RWPE2 (cell line): ENCODE measurements around the gene MCRIP1.

Experiments
- ATAC-seq: fragments of 200-7000 bp; cut with Tn5 transposase; 3 replicates; pipeline ENCODE4 v1.9.1; 2021; ENCODE audit warnings: low read depth
- DNase-seq: peaks from one replicate; pipeline ENCODE4 v3.0.0-alpha.2; 2020; ENCODE audit warnings: low spot score
- H3K27ac ChIP-seq: fragments of 450-650 bp; 2 replicates; pipeline ENCODE4 v1.5.1; 2017; ENCODE audit warnings: mild to moderate bottlenecking; ENCODE audit not compliant: poor library complexity, severe bottlenecking
- H3K27me3 ChIP-seq: fragments of 250-450 bp; sonication (Bioruptor Pico); 2 replicates; pipeline ENCODE4 v1.5.1; 2021; ENCODE audit warnings: mild to moderate bottlenecking, moderate library complexity; ENCODE audit not compliant: insufficient read depth, poor library complexity, severe bottlenecking
- H3K36me3 ChIP-seq: fragments of 250-450 bp; sonication (Bioruptor Pico); 2 replicates; pipeline ENCODE4 v1.5.1; 2020; ENCODE audit warnings: low read depth, mild to moderate bottlenecking, moderate library complexity
- H3K4me1 ChIP-seq: fragments of 250-450 bp; sonication (Bioruptor Pico); 2 replicates; pipeline ENCODE4 v1.5.1; 2021; ENCODE audit warnings: mild to moderate bottlenecking, moderate library complexity; ENCODE audit not compliant: insufficient read depth, poor library complexity, severe bottlenecking
- H3K4me3 ChIP-seq: fragments of 250-450 bp; sonication (Bioruptor Pico); 2 replicates; pipeline ENCODE4 v1.5.1; 2021; ENCODE audit warnings: mild to moderate bottlenecking, moderate library complexity; ENCODE audit not compliant: severe bottlenecking
- H3K9me3 ChIP-seq: fragments of 250-450 bp; sonication (Bioruptor Pico); 2 replicates; pipeline ENCODE4 v1.5.1; 2021; ENCODE audit warnings: mild to moderate bottlenecking, moderate library complexity; ENCODE audit not compliant: severe bottlenecking
- CTCF ChIP-seq: fragments of 450-650 bp; IDR thresholded peaks from one replicate; pipeline ENCODE4 v1.5.1; 2017; ENCODE audit warnings: mild to moderate bottlenecking, moderate library complexity; ENCODE audit not compliant: poor library complexity, severe bottlenecking

MCRIP1 gene

GRCh38 chr17:81824595-81824994 is 8.5 kb downstream of the MCRIP1 start:
- ATAC-seq, result no peak
- TF ChIP-seq CTCF, result no peak
- no peaks in the 10 kb centered on the region for H3K27me3 ChIP-seq

GRCh38 chr17:81823820-81824550 is 9.1 kb downstream of the MCRIP1 start:
- ATAC-seq, result no peak
- no peaks in the 10 kb centered on the region for H3K9me3 ChIP-seq
- H3K4me3 ChIP-seq, result no peak overlapping the region
- DNase-seq, result no peak
- H3K27me3 ChIP-seq, result no peaks in the 10 kb centered on the region
- TF ChIP-seq CTCF, result no peak
- no peak overlapping the region for H3K27ac ChIP-seq
- no peaks in the 10 kb centered on the region for H3K36me3 ChIP-seq
- H3K4me1 ChIP-seq, result no peaks in the 10 kb centered on the region

More at GRCh38 chr17:81824595-81824994, 8.5 kb downstream of the MCRIP1 start:
- Histone ChIP-seq H3K4me3 (no peak overlapping the region), H3K27ac (no peak overlapping the region), H3K36me3 (no peaks in the 10 kb centered on the region), H3K9me3 (no peaks in the 10 kb centered on the region), H3K4me1 (no peaks in the 10 kb centered on the region)
- DNase-seq, result no peak

- no peak for TF ChIP-seq CTCF
- H3K4me3 ChIP-seq, result no peak overlapping the region
- H3K9me3 ChIP-seq, result no peaks in the 10 kb centered on the region
- H3K36me3 ChIP-seq, result no peaks in the 10 kb centered on the region
- no peak overlapping the region for H3K27ac ChIP-seq
- H3K4me1 ChIP-seq, result no peaks in the 10 kb centered on the region
- no peaks in the 10 kb centered on the region for H3K27me3 ChIP-seq
- DNase-seq (no peak), ATAC-seq (no peak)
Observed at GRCh38 chr17:81822996-81823819, 9.9 kb downstream of the MCRIP1 start.

GRCh38 chr17:81822312-81822637 is 10.8 kb downstream of the MCRIP1 start:
- H3K36me3 ChIP-seq, result no peaks in the 10 kb centered on the region
- no peak for TF ChIP-seq CTCF
- no peak for ATAC-seq
- H3K4me3 ChIP-seq, result no peak overlapping the region
- H3K4me1 ChIP-seq, result no peaks in the 10 kb centered on the region
- DNase-seq, result no peak
- H3K27ac ChIP-seq, result no peak overlapping the region
- no peaks in the 10 kb centered on the region for H3K27me3 ChIP-seq
- H3K9me3 ChIP-seq, result no peaks in the 10 kb centered on the region
